Spleen (tissue), 7 donors: Measurements from ENCODE around the gene DOCK2.

ENCODE experiments used
- CTCF ChIP-seq, 11 experiments: fragments of 200-600 bp in 7 of 11; fragments of 450-650 bp in 4 of 11; sonication (generic) in 4 of 11; IDR thresholded peaks in 8 of 11; conservative IDR thresholded peaks in 3 of 11; 1 replicate in 7 of 11; 2 replicates in 4 of 11; pipeline versions ENCODE4 v1.4.0 to v1.8.0; 2016 to 2021; ENCODE audit warnings: antibody characterized with exemption in 11 of 11, inconsistent platforms in 4 of 11, mild to moderate bottlenecking in 1 of 11
- POLR2A ChIP-seq, 3 donors: fragments of 450-650 bp; IDR thresholded peaks; one replicate each; pipeline ENCODE4 v1.5.1; 2017; ENCODE audit warnings: antibody characterized with exemption in 3 of 3, mild to moderate bottlenecking in 1 of 3
- POLR2AphosphoS5 ChIP-seq, 3 donors: sonication (generic); formaldehyde crosslinking; IDR thresholded peaks; one replicate each; pipeline ENCODE4 v1.5.1; 2017; ENCODE audit warnings: antibody characterized with exemption in 3 of 3
- donor health status: DM: no; HTN: no; CAD: no; lungs with moderate emphysema.
- donor health status: DM: no; HTN: no; CAD: no.
- donor health status: DM: no; HTN: no; CAD: no.

- no peak for TF ChIP-seq CTCF (IDR thresholded peaks at IDR 0.05 in 8 of 11, conservative IDR thresholded peaks at IDR 0.05 in 3 of 11)
- TF ChIP-seq POLR2A (IDR thresholded peaks at IDR 0.05) = no peak
- TF ChIP-seq POLR2AphosphoS5 (IDR thresholded peaks at IDR 0.05) = no peak
These were observed 432.4 kb downstream of the DOCK2 start for GRCh38 chr5:170069512-170069911.
